Measurements from ENCODE around the gene TNFRSF18.

Gene TNFRSF18

GRCh38 chr1:1160281-1160930 is 46.0 kb downstream of the TNFRSF18 start:
- H3K4me3 ChIP-seq (ENCODE audit: low read depth, low read length) = no peak overlapping the region
- DNase-seq (ENCODE audit: low read depth) = no peak
- TF ChIP-seq, protein P1, sequence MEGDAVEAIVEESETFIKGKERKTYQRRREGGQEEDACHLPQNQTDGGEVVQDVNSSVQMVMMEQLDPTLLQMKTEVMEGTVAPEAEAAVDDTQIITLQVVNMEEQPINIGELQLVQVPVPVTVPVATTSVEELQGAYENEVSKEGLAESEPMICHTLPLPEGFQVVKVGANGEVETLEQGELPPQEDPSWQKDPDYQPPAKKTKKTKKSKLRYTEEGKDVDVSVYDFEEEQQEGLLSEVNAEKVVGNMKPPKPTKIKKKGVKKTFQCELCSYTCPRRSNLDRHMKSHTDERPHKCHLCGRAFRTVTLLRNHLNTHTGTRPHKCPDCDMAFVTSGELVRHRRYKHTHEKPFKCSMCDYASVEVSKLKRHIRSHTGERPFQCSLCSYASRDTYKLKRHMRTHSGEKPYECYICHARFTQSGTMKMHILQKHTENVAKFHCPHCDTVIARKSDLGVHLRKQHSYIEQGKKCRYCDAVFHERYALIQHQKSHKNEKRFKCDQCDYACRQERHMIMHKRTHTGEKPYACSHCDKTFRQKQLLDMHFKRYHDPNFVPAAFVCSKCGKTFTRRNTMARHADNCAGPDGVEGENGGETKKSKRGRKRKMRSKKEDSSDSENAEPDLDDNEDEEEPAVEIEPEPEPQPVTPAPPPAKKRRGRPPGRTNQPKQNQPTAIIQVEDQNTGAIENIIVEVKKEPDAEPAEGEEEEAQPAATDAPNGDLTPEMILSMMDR (IDR thresholded peaks at IDR 0.05; ENCODE audit: control insufficient read depth, extremely low read depth, insufficient read depth) = no peak

- TF ChIP-seq, protein P1 (IDR thresholded peaks at IDR 0.05; ENCODE audit: control insufficient read depth, extremely low read depth, insufficient read depth) = no peak
- DNase-seq (ENCODE audit: low read depth) = no peak
Measured at GRCh38 chr1:1157914-1158710, 48.3 kb downstream of the TNFRSF18 start.

GRCh38 chr1:1157426-1157913 is 48.9 kb downstream of the TNFRSF18 start:
- DNase-seq (ENCODE audit: low read depth) = no peak
- peak overlapping the region; percentile 44 for H3K4me3 ChIP-seq (ENCODE audit: low read depth, low read length)
- TF ChIP-seq, protein P1 (IDR thresholded peaks at IDR 0.05; ENCODE audit: control insufficient read depth, extremely low read depth, insufficient read depth) = no peak

More at GRCh38 chr1:1157914-1158710, 48.3 kb downstream of the TNFRSF18 start:
- H3K4me3 ChIP-seq (ENCODE audit: low read depth, low read length) = peak overlapping the region; percentile 44

- no peak overlapping the region for H3K4me3 ChIP-seq (ENCODE audit: low read depth, low read length)
- DNase-seq (ENCODE audit: low read depth) = no peak
- TF ChIP-seq, protein P1 (IDR thresholded peaks at IDR 0.05; ENCODE audit: control insufficient read depth, extremely low read depth, insufficient read depth) = no peak
Measured at GRCh38 chr1:1157033-1157365, 49.4 kb downstream of the TNFRSF18 start.

DNA sequence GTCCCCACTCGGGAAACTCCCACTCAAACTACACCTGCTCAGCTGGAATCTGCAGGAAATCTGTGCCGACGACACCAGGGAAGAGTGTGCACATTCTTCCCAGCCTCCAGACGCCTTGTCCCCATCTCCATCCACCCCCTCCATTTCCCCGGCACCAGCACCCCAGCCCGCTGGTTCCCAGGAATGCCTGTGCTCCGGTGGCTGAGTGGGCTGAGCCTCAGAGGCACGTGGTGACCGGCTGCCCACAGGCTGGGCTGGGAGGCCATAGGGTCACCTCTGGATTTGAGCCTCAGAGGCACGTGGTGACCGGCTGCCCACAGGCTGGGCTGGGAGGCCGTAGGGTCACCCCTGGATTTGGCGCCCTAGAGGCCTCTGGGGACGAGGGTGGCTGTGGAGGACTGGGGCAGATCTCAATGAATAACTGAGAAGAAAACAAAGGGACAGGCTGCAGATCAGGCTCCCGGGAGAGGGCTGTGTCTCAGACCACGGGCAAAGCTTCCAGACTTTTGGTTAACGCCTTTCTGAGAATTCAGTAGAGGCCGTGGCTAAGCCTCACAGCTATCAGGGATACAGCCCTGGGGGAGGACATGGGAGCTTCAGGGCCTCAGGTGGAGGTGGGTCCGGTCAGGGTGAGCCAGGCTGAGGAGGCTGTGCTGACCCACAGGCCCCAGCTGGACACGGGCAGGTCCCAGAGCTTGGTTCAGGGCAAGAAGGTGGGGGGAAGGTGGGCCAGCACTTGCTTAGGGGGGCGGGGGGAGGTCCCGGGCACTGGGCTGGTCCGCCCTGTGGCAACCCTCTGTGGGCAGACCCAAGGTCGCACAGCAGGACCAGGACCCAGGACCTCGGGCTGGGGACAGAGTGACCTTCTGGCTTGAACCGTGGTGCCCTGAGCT is 50.0 kb downstream of the TNFRSF18 start:
- no peak overlapping the region for H3K4me3 ChIP-seq (ENCODE audit: low read depth, low read length)
- TF ChIP-seq, protein P1 (IDR thresholded peaks at IDR 0.05; ENCODE audit: control insufficient read depth, extremely low read depth, insufficient read depth) = no peak
- DNase-seq (ENCODE audit: low read depth) = no peak

GRCh38 chr1:1155258-1155657 is 51.1 kb downstream of the TNFRSF18 start:
- H3K4me3 ChIP-seq (ENCODE audit: low read depth, low read length) = no peak overlapping the region
- DNase-seq (ENCODE audit: low read depth) = no peak
- TF ChIP-seq, protein P1 (IDR thresholded peaks at IDR 0.05; ENCODE audit: control insufficient read depth, extremely low read depth, insufficient read depth) = no peak
